Thyroid gland (tissue), 4 donors: Measurements from ENCODE around the gene ZNF215. TPM values are rescaled to one million over a fixed set of nuclear protein-coding genes. Genes with fewer than 3 reads are reported as not detected.

Source experiments
- DNase-seq, 2 donors: peaks; one replicate each; pipeline ENCODE4 v3.0.0-alpha.2; 2019
- H3K27ac ChIP-seq, 3 donors: fragments of 200-600 bp; sonication (generic); 1 replicate in 2 of 3; 2 replicates in 1 of 3; pipeline ENCODE4 v1.5.1; 2016 to 2019; ENCODE audit warnings: mild to moderate bottlenecking in 1 of 3, moderate library complexity in 1 of 3
- H3K27me3 ChIP-seq: fragments of 200-600 bp; sonication (generic); one replicate; pipeline ENCODE4 v1.5.1; 2019
- H3K36me3 ChIP-seq, 2 donors: fragments of 200-600 bp; sonication (generic); one replicate each; pipeline ENCODE4 v1.5.1; 2016 to 2019
- H3K4me1 ChIP-seq, 2 donors: fragments of 200-600 bp; sonication (generic); one replicate each; pipeline ENCODE4 v1.5.1; 2017 to 2019
- H3K4me3 ChIP-seq, 3 donors: fragments of 200-600 bp; sonication (generic); replicated peaks in 1 of 3; 1 replicate in 2 of 3; 2 replicates in 1 of 3; pipeline ENCODE4 v1.5.1; 2016; ENCODE audit warnings: mild to moderate bottlenecking in 1 of 3
- H3K9me3 ChIP-seq: fragments of 200-600 bp; sonication (generic); one replicate; pipeline ENCODE4 v1.5.1; 2017
- CTCF ChIP-seq, 6 experiments: fragments of 200-600 bp in 3 of 6; fragments of 450-650 bp in 3 of 6; sonication (generic) in 3 of 6; IDR thresholded peaks; one replicate each; pipeline ENCODE4 v1.5.1; 2016 to 2019; ENCODE audit warnings: antibody characterized with exemption in 6 of 6, mild to moderate bottlenecking in 2 of 6, inconsistent platforms in 1 of 6, moderate library complexity in 1 of 6
- POLR2A ChIP-seq, 2 donors: fragments of 450-650 bp; IDR thresholded peaks; one replicate each; pipeline ENCODE4 v1.6.1; 2017; ENCODE audit warnings: antibody characterized with exemption in 2 of 2, mild to moderate bottlenecking in 2 of 2, moderate library complexity in 1 of 2
- WGBS, 2 donors: methylation state at CpG; one replicate each; pipeline ENCODE4 v1.1.5; 2017; 5-methylcytosine and 5-hydroxymethylcytosine counted together
- intact Hi-C: fragments of 100-400 bp; cut with DNase I; formaldehyde crosslinking; loops from one replicate; pipeline ENCODE4 v1.15.1; 2023
- total RNA-seq, 4 donors: library from RNA; depleted of rRNA; stranded (reverse); fragments of >200 nt; gene quantifications; one replicate each; pipeline ENCODE4 v1.2.3, GENCODE V29; 2016

ZNF215 gene
- total RNA-seq, 4 donors from 2014 or later = 1.7 to 3.5 (median 2.1) TPM

DNA sequence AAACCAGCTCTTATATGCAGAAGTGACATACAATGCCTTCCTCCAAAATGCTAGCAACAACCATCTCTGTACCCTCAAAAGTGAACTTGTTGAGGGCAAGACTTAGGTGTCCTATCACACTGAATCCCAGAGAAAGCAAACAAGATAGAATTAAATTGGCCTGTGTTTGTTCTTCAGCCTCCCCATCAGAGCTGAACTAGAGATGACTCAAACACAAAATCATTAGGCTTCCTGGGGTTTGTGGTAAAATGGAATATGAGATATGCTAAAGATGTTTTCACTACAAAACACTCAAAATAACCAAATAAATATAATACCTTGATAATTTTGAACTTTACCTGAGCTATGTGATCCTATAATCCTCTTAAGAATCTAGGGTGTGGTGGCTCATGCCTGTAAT, 62.3 kb downstream of the ZNF215 start:
- TF ChIP-seq CTCF (IDR thresholded peaks at IDR 0.05) (no peak), POLR2A (IDR thresholded peaks at IDR 0.05) (no peak)
- Histone ChIP-seq H3K27ac (no peak overlapping the region), H3K9me3 (no peaks in the 10 kb centered on the region), H3K4me3 (no peak overlapping the region), H3K4me1 (no peaks in the 10 kb centered on the region), H3K27me3 (no peaks in the 10 kb centered on the region), H3K36me3 (no peaks in the 10 kb centered on the region)
- DNase-seq = no peak
- intact Hi-C loops = no loop called here

GRCh38 chr11:6991227-6991626, 65.0 kb downstream of the ZNF215 start:
- H3K9me3 ChIP-seq = no peaks in the 10 kb centered on the region
- H3K4me1 ChIP-seq = no peaks in the 10 kb centered on the region
- no peaks in the 10 kb centered on the region for H3K36me3 ChIP-seq
- TF ChIP-seq CTCF (IDR thresholded peaks at IDR 0.05) (no peak), POLR2A (IDR thresholded peaks at IDR 0.05) (no peak)
- WGBS, 2 donors = 66 to 84% methylated on average over 6 of the region's 6 CpGs
- no peak overlapping the region for H3K27ac ChIP-seq
- intact Hi-C loops = no loop called here
- no peak overlapping the region for H3K4me3 ChIP-seq
- no peak for DNase-seq
- H3K27me3 ChIP-seq = no peaks in the 10 kb centered on the region

DNA sequence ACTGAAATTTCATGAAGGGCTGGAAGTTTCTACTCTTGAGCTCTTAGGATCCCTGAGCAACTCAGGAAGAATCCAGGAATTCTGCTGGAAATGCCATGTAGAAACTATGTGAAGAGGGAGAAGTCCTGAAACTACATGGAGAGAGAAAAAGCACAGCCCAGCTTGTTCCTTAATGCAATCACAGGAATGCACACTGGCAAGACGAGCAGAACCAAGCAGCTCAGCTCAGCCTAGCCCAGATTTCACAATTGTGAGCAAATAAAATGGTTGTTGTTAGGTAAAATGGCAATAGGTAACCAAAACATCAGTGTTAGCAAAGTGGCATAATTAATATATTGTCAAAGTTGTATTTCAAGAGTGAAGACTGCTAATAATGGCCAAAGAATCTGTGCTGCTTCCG, 65.8 kb downstream of the ZNF215 start:
- TF ChIP-seq POLR2A (IDR thresholded peaks at IDR 0.05) (no peak), CTCF (IDR thresholded peaks at IDR 0.05) (no peak)
- intact Hi-C loops = no loop called here
- 65 to 71% methylated on average over 2 of the region's 2 CpGs for WGBS, 2 donors
- no peak overlapping the region for H3K27ac ChIP-seq
- no peaks in the 10 kb centered on the region for H3K36me3 ChIP-seq
- DNase-seq = no peak
- no peaks in the 10 kb centered on the region for H3K4me1 ChIP-seq
- no peaks in the 10 kb centered on the region for H3K27me3 ChIP-seq
- no peak overlapping the region for H3K4me3 ChIP-seq
- no peaks in the 10 kb centered on the region for H3K9me3 ChIP-seq

- no peak overlapping the region for H3K27ac ChIP-seq
Measured at GRCh38 chr11:6992457-6993417, 66.5 kb downstream of the ZNF215 start.

GRCh38 chr11:6995703-6996102, 69.5 kb downstream of the ZNF215 start:
- Histone ChIP-seq H3K27ac (no peak overlapping the region), H3K27me3 (no peaks in the 10 kb centered on the region), H3K9me3 (no peaks in the 10 kb centered on the region), H3K4me3 (no peak overlapping the region), H3K36me3 (peaks cover 0 to 9% of the 10 kb centered on the region in 2 donors), H3K4me1 (no peaks in the 10 kb centered on the region)
- intact Hi-C loops = no loop called here
- TF ChIP-seq POLR2A (IDR thresholded peaks at IDR 0.05) (no peak), CTCF (IDR thresholded peaks at IDR 0.05) (no peak)
- no peak for DNase-seq

More at GRCh38 chr11:6992457-6993417, 66.5 kb downstream of the ZNF215 start:
- no peaks in the 10 kb centered on the region for H3K4me1 ChIP-seq
- no peak for TF ChIP-seq POLR2A (IDR thresholded peaks at IDR 0.05)
- no peak overlapping the region for H3K4me3 ChIP-seq
- no peaks in the 10 kb centered on the region for H3K27me3 ChIP-seq
- WGBS, 2 donors = 50 to 51% methylated on average over 11 of the region's 11 CpGs
- DNase-seq = no peak
- intact Hi-C loops = no loop called here
- no peaks in the 10 kb centered on the region for H3K36me3 ChIP-seq
- H3K9me3 ChIP-seq = no peaks in the 10 kb centered on the region
